ENCODE measurements around the gene GINS1.

DNA sequence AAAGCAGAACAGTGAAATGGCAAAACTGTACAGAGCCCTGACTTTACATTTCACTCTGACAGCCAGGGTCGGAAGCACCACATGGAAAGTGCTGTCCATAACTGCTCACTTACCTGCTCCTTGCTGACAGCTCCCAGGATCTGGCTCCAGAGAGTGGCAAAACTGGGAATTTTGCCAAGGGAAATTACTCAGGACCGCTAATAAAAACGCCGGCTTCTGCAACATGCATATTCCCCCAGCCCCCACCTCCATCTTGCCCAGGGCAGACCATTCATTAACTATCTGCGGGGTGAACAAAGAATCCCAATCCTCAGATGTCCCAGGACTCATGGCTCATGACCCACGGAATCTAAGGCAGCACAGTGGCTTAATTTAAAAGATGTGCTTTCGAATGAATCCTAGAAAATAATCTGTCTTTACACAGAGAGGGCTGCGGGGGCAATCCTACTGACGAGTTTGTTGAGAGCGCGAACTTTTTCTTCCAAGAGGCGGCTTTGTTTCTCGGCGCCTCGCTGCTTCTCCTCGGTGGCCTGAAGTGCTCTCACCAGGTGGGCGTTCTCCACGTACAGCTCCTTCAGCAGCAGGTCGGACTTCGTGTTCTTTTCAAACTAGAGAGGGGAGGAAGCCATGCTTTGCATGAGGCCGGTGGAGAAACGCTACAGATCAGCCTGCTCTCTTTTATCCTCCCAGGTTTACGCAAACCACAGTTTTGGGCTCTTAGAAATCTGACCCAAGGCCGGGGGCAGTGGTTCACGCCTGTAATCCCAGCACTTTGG lies 45.8 kb downstream of the GINS1 start:
- TF ChIP-seq, protein P1, sequence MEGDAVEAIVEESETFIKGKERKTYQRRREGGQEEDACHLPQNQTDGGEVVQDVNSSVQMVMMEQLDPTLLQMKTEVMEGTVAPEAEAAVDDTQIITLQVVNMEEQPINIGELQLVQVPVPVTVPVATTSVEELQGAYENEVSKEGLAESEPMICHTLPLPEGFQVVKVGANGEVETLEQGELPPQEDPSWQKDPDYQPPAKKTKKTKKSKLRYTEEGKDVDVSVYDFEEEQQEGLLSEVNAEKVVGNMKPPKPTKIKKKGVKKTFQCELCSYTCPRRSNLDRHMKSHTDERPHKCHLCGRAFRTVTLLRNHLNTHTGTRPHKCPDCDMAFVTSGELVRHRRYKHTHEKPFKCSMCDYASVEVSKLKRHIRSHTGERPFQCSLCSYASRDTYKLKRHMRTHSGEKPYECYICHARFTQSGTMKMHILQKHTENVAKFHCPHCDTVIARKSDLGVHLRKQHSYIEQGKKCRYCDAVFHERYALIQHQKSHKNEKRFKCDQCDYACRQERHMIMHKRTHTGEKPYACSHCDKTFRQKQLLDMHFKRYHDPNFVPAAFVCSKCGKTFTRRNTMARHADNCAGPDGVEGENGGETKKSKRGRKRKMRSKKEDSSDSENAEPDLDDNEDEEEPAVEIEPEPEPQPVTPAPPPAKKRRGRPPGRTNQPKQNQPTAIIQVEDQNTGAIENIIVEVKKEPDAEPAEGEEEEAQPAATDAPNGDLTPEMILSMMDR (IDR thresholded peaks at IDR 0.05) = no peak
- TF ChIP-seq POLR2A (IDR thresholded peaks at IDR 0.05) = no peak
- TF ChIP-seq EP300 (IDR thresholded peaks at IDR 0.05) = no peak

All from ovary (tissue), 3 donors.